WTC11 (cell line): ENCODE data around the gene KERA. TPM values are rescaled to one million over a fixed set of nuclear protein-coding genes. Genes with fewer than 3 reads are reported as not detected.

Experiments
- ATAC-seq: fragments of 200-7000 bp; cut with Tn5 transposase; 2 replicates; pipeline ENCODE4 v1.10.0; 2021; ENCODE audit warnings: mild to moderate bottlenecking, moderate library complexity
- CTCF ChIA-PET: fragments of 300-600 bp; sonication (Branson Sonifier 250); formaldehyde crosslinking; loops from one replicate; lab custom pipeline; 2021; ENCODE audit warnings: antibody characterized with exemption; lab: Charles Lee
- POLR2A ChIA-PET: fragments of 350-600 bp; sonication (Branson Sonifier 250); formaldehyde crosslinking; loops from one replicate; lab custom pipeline; 2021; ENCODE audit warnings: antibody characterized with exemption; lab: Charles Lee
- DNase-seq: peaks from one replicate; pipeline ENCODE4 v3.0.0; 2021; ENCODE audit warnings: low spot score
- H3K27ac Mint-ChIP-seq: 2 replicates; pipeline ENCODE4 v1.8.0; 2021; ENCODE audit warnings: mixed read lengths
- H3K27me3 Mint-ChIP-seq: 2 replicates; pipeline ENCODE4 v1.8.0; 2021; ENCODE audit warnings: low read depth, mild to moderate bottlenecking, moderate library complexity, mixed read lengths
- H3K36me3 Mint-ChIP-seq: 2 replicates; pipeline ENCODE4 v1.8.0; 2021; ENCODE audit warnings: mixed read lengths
- H3K4me1 Mint-ChIP-seq: 2 replicates; pipeline ENCODE4 v1.8.0; 2022; ENCODE audit warnings: mixed read lengths
- H3K4me3 Mint-ChIP-seq: 2 replicates; pipeline ENCODE4 v1.8.0; 2021; ENCODE audit warnings: mild to moderate bottlenecking, moderate library complexity, mixed read lengths
- H3K9me3 Mint-ChIP-seq: 2 replicates; pipeline ENCODE4 v1.8.0; 2021; ENCODE audit warnings: mixed read lengths
- ATF1 ChIP-seq: sonication (generic); formaldehyde crosslinking; IDR thresholded peaks from 2 replicates; pipeline ENCODE4 v1.8.1; 2023; ENCODE audit warnings: mild to moderate bottlenecking, moderate library complexity, missing genetic modification reagents
- ATF3 ChIP-seq: sonication (generic); formaldehyde crosslinking; conservative IDR thresholded peaks from 2 replicates; pipeline ENCODE4 v1.8.1; 2022; ENCODE audit warnings: mild to moderate bottlenecking, missing genetic modification reagents
- ATF6 ChIP-seq: sonication (generic); formaldehyde crosslinking; IDR thresholded peaks from 2 replicates; pipeline ENCODE4 v1.8.1; 2023; ENCODE audit warnings: mild to moderate bottlenecking, missing genetic modification reagents
- CDX4 ChIP-seq: fragments of 250-450 bp; sonication (Bioruptor Pico); IDR thresholded peaks from 2 replicates; pipeline ENCODE4 v1.9.0; 2021; ENCODE audit warnings: moderate library complexity, mild to moderate bottlenecking, inconsistent platforms, borderline replicate concordance
- E2F5 ChIP-seq: sonication (generic); formaldehyde crosslinking; IDR thresholded peaks from 2 replicates; pipeline ENCODE4 v1.8.1; 2022; ENCODE audit warnings: mild to moderate bottlenecking, moderate library complexity, missing genetic modification reagents
- FOXJ3 ChIP-seq: sonication (generic); formaldehyde crosslinking; IDR thresholded peaks from 2 replicates; pipeline ENCODE4 v1.9.0; 2021; ENCODE audit warnings: missing genetic modification reagents, mild to moderate bottlenecking, borderline replicate concordance
- FOXP4 ChIP-seq: sonication (generic); formaldehyde crosslinking; IDR thresholded peaks from 2 replicates; pipeline ENCODE4 v1.8.0; 2022; ENCODE audit warnings: mild to moderate bottlenecking, missing genetic modification reagents
- IRF1 ChIP-seq: sonication (generic); formaldehyde crosslinking; IDR thresholded peaks from 2 replicates; pipeline ENCODE4 v1.8.0; 2023; ENCODE audit warnings: missing genetic modification reagents
- IRF2 ChIP-seq: sonication (generic); formaldehyde crosslinking; IDR thresholded peaks from 2 replicates; pipeline ENCODE4 v1.8.0; 2022; ENCODE audit warnings: low read depth, missing genetic modification reagents, borderline replicate concordance
- JUN ChIP-seq: sonication (generic); formaldehyde crosslinking; IDR thresholded peaks from 2 replicates; pipeline ENCODE4 v1.8.0; 2023; ENCODE audit warnings: mild to moderate bottlenecking, missing genetic modification reagents
- NFE2L1 ChIP-seq: sonication (generic); formaldehyde crosslinking; IDR thresholded peaks from 2 replicates; pipeline ENCODE4 v1.8.1; 2023; ENCODE audit warnings: missing genetic modification reagents
- NR1H2 ChIP-seq: sonication (generic); formaldehyde crosslinking; IDR thresholded peaks from 2 replicates; pipeline ENCODE4 v1.9.0; 2021; ENCODE audit warnings: mild to moderate bottlenecking, moderate library complexity, missing genetic modification reagents
- NR3C1 ChIP-seq: sonication (generic); formaldehyde crosslinking; conservative IDR thresholded peaks from 2 replicates; pipeline ENCODE4 v1.8.1; 2023; ENCODE audit warnings: low read depth, mild to moderate bottlenecking, missing genetic modification reagents
- PRDM15 ChIP-seq: sonication (generic); formaldehyde crosslinking; IDR thresholded peaks from 2 replicates; pipeline ENCODE4 v1.8.0; 2022; ENCODE audit warnings: missing genetic modification reagents
- PRRX2 ChIP-seq: fragments of 250-450 bp; sonication (Bioruptor Pico); IDR thresholded peaks from 2 replicates; pipeline ENCODE4 v1.8.0; 2021; ENCODE audit warnings: mild to moderate bottlenecking
- USF1 ChIP-seq: sonication (generic); formaldehyde crosslinking; IDR thresholded peaks from 2 replicates; pipeline ENCODE4 v1.8.0; 2022; ENCODE audit warnings: mild to moderate bottlenecking, missing genetic modification reagents
- ZNF121 ChIP-seq: sonication (generic); formaldehyde crosslinking; IDR thresholded peaks from 2 replicates; pipeline ENCODE4 v1.8.0; 2023; ENCODE audit warnings: missing genetic modification reagents
- ZNF219 ChIP-seq: sonication (generic); formaldehyde crosslinking; IDR thresholded peaks from 2 replicates; pipeline ENCODE4 v1.8.0; 2023; ENCODE audit warnings: missing genetic modification reagents, mild to moderate bottlenecking, borderline replicate concordance
- ZSCAN18 ChIP-seq: fragments of 250-450 bp; sonication (Bioruptor Pico); IDR thresholded peaks from 2 replicates; pipeline ENCODE4 v2.1.2; 2022; ENCODE audit warnings: mild to moderate bottlenecking, moderate library complexity
- total RNA-seq: library from RNA; stranded (reverse); gene quantifications from 3 replicates; pipeline ENCODE4 v1.2.3, GENCODE V29; 2021

The KERA gene
- total RNA-seq, 1 experiment from 2014 or later, result not detected

GRCh38 chr12:91059211-91059610 is 1.4 kb upstream of the KERA start (continued):
- TF ChIP-seq PRDM15 (CRISPR knock-in tag), result no peak
- no peak for TF ChIP-seq ATF1 (CRISPR knock-in tag)
- TF ChIP-seq E2F5 (CRISPR knock-in tag), result no peak
- no peak for TF ChIP-seq ZNF121 (CRISPR knock-in tag)
- no peak for TF ChIP-seq ZSCAN18 (CRISPR knock-in tag)
- TF ChIP-seq FOXJ3, result no peak
- TF ChIP-seq FOXP4 (CRISPR knock-in tag), result no peak
- no peak for TF ChIP-seq IRF1 (CRISPR knock-in tag)
- no peak for TF ChIP-seq ATF6 (CRISPR knock-in tag)

GRCh38 chr12:91058786-91059185 is 962 bp upstream of the KERA start:
- no peak for ATAC-seq
- H3K9me3 Mint-ChIP-seq, result no peaks in the 10 kb centered on the region
- H3K36me3 Mint-ChIP-seq, result no peaks in the 10 kb centered on the region
- no peak overlapping the region for H3K4me3 Mint-ChIP-seq
- H3K4me1 Mint-ChIP-seq, result no peaks in the 10 kb centered on the region; the same call in 1 of the 2 replicates
- ChIA-PET POLR2A (no interaction called here), CTCF (no interaction called here)
- H3K27ac Mint-ChIP-seq, result no peak overlapping the region
- no peak for DNase-seq
- H3K27me3 Mint-ChIP-seq, result no peaks in the 10 kb centered on the region
- no peak for TF ChIP-seq NR1H2 (CRISPR knock-in tag)
- no peak for TF ChIP-seq CDX4 (CRISPR knock-in tag)
- no peak for TF ChIP-seq USF1 (CRISPR knock-in tag)
- TF ChIP-seq ATF3 (CRISPR knock-in tag), result no peak
- no peak for TF ChIP-seq IRF2 (CRISPR knock-in tag)
- no peak for TF ChIP-seq NFE2L1
- TF ChIP-seq PRRX2 (CRISPR knock-in tag), result no peak
- no peak for TF ChIP-seq PRDM15 (CRISPR knock-in tag)
- TF ChIP-seq NR3C1 (CRISPR knock-in tag), result no peak
- no peak for TF ChIP-seq JUN (CRISPR knock-in tag)
- no peak for TF ChIP-seq ZNF219 (CRISPR knock-in tag)
